Naive B cell (primary cell): ENCODE measurements around the gene RWDD4. TPM values are rescaled to one million over a fixed set of nuclear protein-coding genes. Genes with fewer than 3 reads are reported as not detected.
"Not testable (repeated sequence)": the region's sequence is repeated elsewhere in the genome, so short reads cannot be mapped to it uniquely, and the experiment has no call there.

Source experiments
- ATAC-seq, 2 donors: fragments of 150-1000 bp; cut with Tn5 transposase; 2 replicates each; pipeline ENCODE4 v1.10.0; 2021; ENCODE audit warnings: low read depth in 2 of 2, mild to moderate bottlenecking in 2 of 2, moderate library complexity in 2 of 2
- DNase-seq: peaks from one replicate; pipeline ENCODE4 v3.0.0; 2022
- H3K27ac Mint-ChIP-seq, 6 donors: one replicate each; pipeline ENCODE4 v1.8.0; 2020 to 2022; ENCODE audit warnings: mild to moderate bottlenecking in 6 of 6, mixed read lengths in 6 of 6, moderate library complexity in 5 of 6, inconsistent platforms in 2 of 6
- H3K27me3 Mint-ChIP-seq, 3 donors: one replicate each; pipeline ENCODE4 v1.8.0; 2021 to 2022; ENCODE audit warnings: mixed read lengths in 3 of 3, mild to moderate bottlenecking in 1 of 3
- H3K36me3 Mint-ChIP-seq, 2 donors: one replicate each; pipeline ENCODE4 v1.8.0; 2020 to 2022; ENCODE audit warnings: mixed read lengths in 2 of 2, inconsistent platforms in 1 of 2, mild to moderate bottlenecking in 1 of 2
- H3K4me1 Mint-ChIP-seq, 3 donors: one replicate each; pipeline ENCODE4 v1.8.0; 2020 to 2022; ENCODE audit warnings: mixed read lengths in 3 of 3, inconsistent platforms in 1 of 3, mild to moderate bottlenecking in 1 of 3, moderate library complexity in 1 of 3
- H3K4me3 Mint-ChIP-seq, 8 donors: one replicate each; pipeline ENCODE4 v1.8.0; 2020 to 2022; ENCODE audit warnings: mild to moderate bottlenecking in 8 of 8, mixed read lengths in 8 of 8, moderate library complexity in 8 of 8, inconsistent platforms in 2 of 8
- H3K9me3 Mint-ChIP-seq, 7 donors: one replicate each; pipeline ENCODE4 v1.8.0; 2020 to 2022; ENCODE audit warnings: mixed read lengths in 7 of 7, mild to moderate bottlenecking in 5 of 7, inconsistent platforms in 2 of 7, moderate library complexity in 1 of 7
- polyA plus RNA-seq, 6 donors: library from polyadenylated mRNA; unstranded; fragments of 300-500 nt; fragmentation: Illumina TruSeq; gene quantifications; one replicate each; pipeline ENCODE4 v1.2.3, GENCODE V29; 2021; ENCODE audit warnings: low read depth in 6 of 6

The RWDD4 gene
- polyA plus RNA-seq, 6 donors from 2014 or later = 16.9 to 29.5 (median 19.6) TPM

- H3K4me1 Mint-ChIP-seq = no peaks in the 10 kb centered on the region
- H3K27ac Mint-ChIP-seq = peak overlapping the region in 1 of 6 donors; percentile 30
- no peak overlapping the region for H3K4me3 Mint-ChIP-seq
- DNase-seq (no peak), ATAC-seq (no peak)
- no peaks in the 10 kb centered on the region for H3K9me3 Mint-ChIP-seq
- no peaks in the 10 kb centered on the region for H3K36me3 Mint-ChIP-seq
- H3K27me3 Mint-ChIP-seq = peaks cover 0 to 4% (median 0%) of the 10 kb centered on the region in 3 donors
Measured at GRCh38 chr4:183631577-183632198, 27.3 kb downstream of the RWDD4 start.

GRCh38 chr4:183627979-183628588 lies 30.9 kb downstream of the RWDD4 start:
- no peak for ATAC-seq

GRCh38 chr4:183627286-183627685 lies 31.7 kb downstream of the RWDD4 start:
- H3K4me3 Mint-ChIP-seq, H3K4me1 Mint-ChIP-seq, H3K27me3 Mint-ChIP-seq, H3K27ac Mint-ChIP-seq, H3K9me3 Mint-ChIP-seq, H3K36me3 Mint-ChIP-seq, DNase-seq, ATAC-seq: not testable (repeated sequence)

More at GRCh38 chr4:183627979-183628588, 30.9 kb downstream of the RWDD4 start:
- H3K4me1 Mint-ChIP-seq = no peaks in the 10 kb centered on the region
- H3K4me3 Mint-ChIP-seq = no peak overlapping the region
- no peaks in the 10 kb centered on the region for H3K9me3 Mint-ChIP-seq
- H3K27me3 Mint-ChIP-seq = peaks cover 0 to 4% (median 0%) of the 10 kb centered on the region in 3 donors
- no peak overlapping the region for H3K27ac Mint-ChIP-seq
- DNase-seq = no peak
- no peaks in the 10 kb centered on the region for H3K36me3 Mint-ChIP-seq

GRCh38 chr4:183626168-183626567 lies 32.8 kb downstream of the RWDD4 start:
- Mint-ChIP-seq H3K9me3 (no peaks in the 10 kb centered on the region), H3K4me3 (no peak overlapping the region), H3K36me3 (no peaks in the 10 kb centered on the region), H3K27me3 (peaks cover 0 to 4% (median 0%) of the 10 kb centered on the region in 3 donors), H3K4me1 (no peaks in the 10 kb centered on the region), H3K27ac (no peak overlapping the region)
- DNase-seq (no peak), ATAC-seq (no peak)

DNA sequence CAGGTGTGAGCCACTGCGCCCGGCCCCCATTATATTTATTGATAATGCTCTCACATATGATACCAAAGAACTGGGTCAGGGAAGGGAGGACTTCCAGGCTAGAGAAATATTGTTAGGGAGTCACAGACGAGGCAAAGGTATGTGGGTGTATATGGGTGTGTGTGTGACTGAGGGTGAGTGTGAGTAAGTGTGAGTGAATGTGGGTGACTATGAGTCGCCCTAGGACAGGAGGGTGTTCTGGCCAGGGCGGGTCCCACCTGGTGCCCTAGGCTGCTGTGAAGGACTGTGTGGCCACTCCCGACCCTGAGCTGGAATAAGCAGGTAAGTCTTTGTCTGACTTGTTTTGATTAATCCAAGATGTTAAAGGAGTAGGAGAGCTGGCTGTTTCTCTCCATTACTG lies 34.4 kb downstream of the RWDD4 start:
- ATAC-seq (no peak), DNase-seq (no peak)
- H3K27me3 Mint-ChIP-seq = peaks cover 0 to 4% (median 0%) of the 10 kb centered on the region in 3 donors
- no peaks in the 10 kb centered on the region for H3K4me1 Mint-ChIP-seq
- H3K9me3 Mint-ChIP-seq = no peaks in the 10 kb centered on the region
- H3K27ac Mint-ChIP-seq = peak overlapping the region in 1 of 6 donors; percentile 54
- H3K36me3 Mint-ChIP-seq = no peaks in the 10 kb centered on the region
- no peak overlapping the region for H3K4me3 Mint-ChIP-seq

GRCh38 chr4:183621875-183622274 lies 37.1 kb downstream of the RWDD4 start:
- Mint-ChIP-seq H3K4me1 (no peaks in the 10 kb centered on the region), H3K27me3 (peaks cover 0 to 10% (median 6%) of the 10 kb centered on the region in 3 donors), H3K9me3 (peaks cover 0 to 2% (median 0%) of the 10 kb centered on the region in 7 donors), H3K27ac (no peak overlapping the region), H3K36me3 (no peaks in the 10 kb centered on the region), H3K4me3 (no peak overlapping the region)
- DNase-seq = no peak
- no peak for ATAC-seq

DNA sequence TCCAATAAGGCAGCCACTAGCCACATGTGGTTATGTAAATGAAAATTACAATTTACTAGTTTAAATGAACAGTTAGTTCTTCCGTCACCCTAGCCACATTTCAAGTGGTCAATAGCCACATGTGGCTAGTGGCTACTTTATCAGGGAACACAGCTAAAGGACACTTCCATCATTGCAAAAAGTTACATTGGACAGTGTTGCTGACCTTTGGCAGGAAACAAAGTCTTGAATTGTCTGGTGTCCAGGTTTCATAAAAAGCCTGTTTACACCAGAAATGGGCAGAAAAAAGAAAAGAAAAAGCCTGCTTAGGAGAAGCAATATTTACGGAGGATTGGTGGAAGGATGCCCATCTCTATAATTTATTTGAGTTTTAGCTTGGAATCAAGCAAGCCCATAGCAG lies 38.6 kb downstream of the RWDD4 start:
- ATAC-seq (no peak), DNase-seq (no peak)
- Mint-ChIP-seq H3K27me3 (peaks cover 9 to 12% (median 10%) of the 10 kb centered on the region in 3 donors), H3K9me3 (peaks cover 0 to 2% (median 0%) of the 10 kb centered on the region in 7 donors), H3K4me1 (no peaks in the 10 kb centered on the region), H3K4me3 (no peak overlapping the region), H3K36me3 (no peaks in the 10 kb centered on the region), H3K27ac (no peak overlapping the region)

DNA sequence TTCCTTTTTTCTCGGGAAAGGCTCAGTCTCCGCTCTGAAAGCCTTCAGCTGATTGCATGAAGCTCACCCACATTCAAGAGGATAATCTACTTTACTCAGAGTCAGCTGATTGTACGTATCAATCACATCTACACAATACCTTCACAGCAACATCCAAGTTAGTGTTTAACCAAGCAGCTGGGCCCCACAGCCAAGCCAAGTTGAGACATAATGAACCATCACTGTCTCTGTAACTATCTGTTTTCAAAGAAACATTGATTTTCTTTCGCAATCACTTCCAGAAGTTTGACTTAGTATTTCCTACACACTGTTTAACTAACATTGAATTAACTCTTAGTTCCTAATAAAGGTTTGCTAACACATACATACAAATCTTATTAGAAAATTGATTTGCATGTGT lies 40.3 kb downstream of the RWDD4 start:
- DNase-seq = no peak
- H3K4me3 Mint-ChIP-seq = no peak overlapping the region
- H3K36me3 Mint-ChIP-seq = no peaks in the 10 kb centered on the region
- ATAC-seq = no peak
- peaks cover 0 to 2% (median 0%) of the 10 kb centered on the region in 7 donors for H3K9me3 Mint-ChIP-seq
- H3K27me3 Mint-ChIP-seq = peaks cover 11 to 20% (median 17%) of the 10 kb centered on the region in 3 donors
- H3K27ac Mint-ChIP-seq = no peak overlapping the region
- H3K4me1 Mint-ChIP-seq = no peaks in the 10 kb centered on the region

DNA sequence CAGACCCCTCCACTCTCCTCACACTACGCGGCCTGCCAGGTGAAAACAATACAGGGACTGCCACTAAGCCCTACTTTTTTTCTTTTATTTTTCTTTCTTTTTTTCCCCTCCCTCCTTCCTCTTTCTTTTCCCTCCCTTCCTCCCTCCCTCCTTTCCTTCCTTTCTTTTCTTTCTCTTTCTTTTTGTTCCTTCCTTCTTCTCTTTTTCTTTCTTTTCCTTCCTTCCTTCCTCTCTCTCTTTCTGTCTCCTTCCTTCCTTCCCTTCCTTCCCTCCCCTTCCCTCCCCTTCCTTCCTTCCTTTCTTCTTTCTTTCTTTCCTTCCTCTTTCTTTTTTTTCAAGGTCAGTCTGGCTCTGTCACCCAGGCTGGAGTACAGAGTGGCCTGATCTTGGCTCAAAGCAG lies 41.9 kb downstream of the RWDD4 start:
- H3K27me3 Mint-ChIP-seq = peaks cover 19 to 28% (median 25%) of the 10 kb centered on the region in 3 donors
- H3K4me1 Mint-ChIP-seq = no peaks in the 10 kb centered on the region
- H3K9me3 Mint-ChIP-seq = peaks cover 0 to 5% (median 0%) of the 10 kb centered on the region in 7 donors

DNA sequence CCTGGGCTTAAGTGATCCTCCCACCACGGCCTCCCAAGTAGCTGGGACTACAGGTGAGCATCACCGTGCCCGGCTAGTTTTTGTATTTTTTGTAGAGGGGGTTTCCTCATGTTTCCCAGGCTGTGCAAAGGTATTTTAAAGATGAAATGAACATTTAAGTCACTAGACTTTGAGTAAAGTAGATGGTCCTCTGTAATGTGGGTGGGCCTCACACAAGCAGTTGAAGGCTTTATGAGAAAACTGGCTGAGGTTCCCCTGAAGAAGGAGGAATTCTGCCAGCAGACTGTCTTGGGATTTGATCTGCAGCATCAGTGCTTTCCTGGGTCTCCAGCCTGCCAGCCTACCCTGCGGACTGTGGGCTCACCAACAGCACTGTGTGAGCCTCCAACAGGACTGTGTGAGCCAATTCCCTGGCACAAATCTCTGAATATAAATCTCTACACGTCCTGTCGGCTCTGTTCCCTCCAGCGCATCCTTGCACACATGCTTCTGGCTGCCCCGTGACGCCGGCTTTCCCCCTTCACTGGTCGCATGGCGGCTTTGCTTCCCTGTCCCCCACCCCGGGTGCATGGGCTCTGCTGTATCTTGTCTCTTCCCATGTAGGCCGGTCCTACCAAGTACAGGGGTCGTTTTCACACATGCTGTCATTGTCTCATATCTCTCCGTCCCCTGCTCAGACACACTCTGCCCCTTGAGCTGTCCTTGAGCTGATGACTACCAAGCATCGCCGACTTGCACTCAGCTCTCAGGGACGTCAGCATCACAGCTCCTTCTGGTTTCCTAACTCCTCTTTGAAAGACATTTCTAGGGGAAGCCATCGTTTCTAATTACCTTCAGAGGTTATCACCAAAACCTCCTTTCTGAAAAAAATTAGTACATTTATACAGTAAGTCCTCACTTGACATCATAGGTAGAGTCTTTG lies 46.4 kb downstream of the RWDD4 start:
- DNase-seq (no peak), ATAC-seq (no peak)
- Mint-ChIP-seq H3K36me3 (no peaks in the 10 kb centered on the region), H3K4me3 (peak overlapping the region in 1 of 8 donors; percentile 40), H3K9me3 (peaks cover 0 to 5% (median 0%) of the 10 kb centered on the region in 7 donors), H3K27me3 (peaks cover 18 to 28% (median 25%) of the 10 kb centered on the region in 3 donors), H3K27ac (no peak overlapping the region), H3K4me1 (no peaks in the 10 kb centered on the region)

More for the DNA sequence above, 41.9 kb downstream of the RWDD4 start:
- H3K36me3 Mint-ChIP-seq = no peaks in the 10 kb centered on the region
- ATAC-seq (no peak), DNase-seq (no peak)
- peak overlapping the region in 2 of 6 donors; percentile 59 to 91 for H3K27ac Mint-ChIP-seq
- no peak overlapping the region for H3K4me3 Mint-ChIP-seq

- H3K27me3 Mint-ChIP-seq = peaks cover 18 to 40% (median 26%) of the 10 kb centered on the region in 3 donors
- H3K36me3 Mint-ChIP-seq = no peaks in the 10 kb centered on the region
Measured at GRCh38 chr4:183611210-183611830, 47.7 kb downstream of the RWDD4 start.

DNA sequence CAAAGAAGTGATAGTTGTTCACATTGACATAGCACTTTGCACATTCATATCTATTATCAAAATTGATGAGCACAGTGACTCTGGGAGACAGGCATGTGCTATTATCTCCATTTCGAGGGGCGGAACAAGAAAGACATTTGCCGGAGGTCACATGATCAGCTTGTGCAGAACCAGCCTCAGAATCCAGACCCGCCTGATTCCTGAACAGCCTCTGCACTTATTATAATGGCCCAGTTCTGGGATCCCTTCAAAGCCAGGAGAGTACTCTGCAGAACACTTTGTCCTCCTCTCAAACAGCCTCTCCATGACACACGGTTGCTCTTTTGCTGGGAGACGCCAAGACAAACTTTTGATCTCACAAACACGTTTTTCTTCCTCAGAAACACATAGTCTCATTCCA lies 48.4 kb downstream of the RWDD4 start:
- H3K36me3 Mint-ChIP-seq = no peaks in the 10 kb centered on the region
- no peak overlapping the region for H3K27ac Mint-ChIP-seq
- peaks cover 18 to 33% (median 24%) of the 10 kb centered on the region in 3 donors for H3K27me3 Mint-ChIP-seq
- H3K4me1 Mint-ChIP-seq = no peaks in the 10 kb centered on the region
- no peak for DNase-seq
- peaks cover 0 to 5% (median 0%) of the 10 kb centered on the region in 7 donors for H3K9me3 Mint-ChIP-seq
- ATAC-seq = no peak
- H3K4me3 Mint-ChIP-seq = no peak overlapping the region

More at GRCh38 chr4:183611210-183611830, 47.7 kb downstream of the RWDD4 start:
- no peak for ATAC-seq
- H3K9me3 Mint-ChIP-seq = peaks cover 0 to 5% (median 0%) of the 10 kb centered on the region in 7 donors
- H3K4me3 Mint-ChIP-seq = no peak overlapping the region
- no peak for DNase-seq
- no peak overlapping the region for H3K27ac Mint-ChIP-seq
- H3K4me1 Mint-ChIP-seq = no peaks in the 10 kb centered on the region

- Mint-ChIP-seq H3K27ac (no peak overlapping the region), H3K9me3 (peaks cover 0 to 5% (median 0%) of the 10 kb centered on the region in 7 donors), H3K36me3 (no peaks in the 10 kb centered on the region), H3K27me3 (peaks cover 18 to 27% (median 18%) of the 10 kb centered on the region in 3 donors), H3K4me1 (no peaks in the 10 kb centered on the region), H3K4me3 (no peak overlapping the region)
- DNase-seq (no peak), ATAC-seq (no peak)
Measured at GRCh38 chr4:183610033-183610432, 49.0 kb downstream of the RWDD4 start.
